Gastroesophageal sphincter (tissue), 4 donors: Measurements from ENCODE around the gene MOK. TPM values are rescaled to one million over a fixed set of nuclear protein-coding genes. Genes with fewer than 3 reads are reported as not detected.

Experiments used
- ATAC-seq: fragments of 150-250 bp; one replicate; pipeline ENCODE4 v1.9.1; 2016; ENCODE audit warnings: mild to moderate bottlenecking, moderate library complexity
- H3K27ac ChIP-seq, 4 donors: fragments of 200-600 bp; sonication (generic) in 3 of 4; 1 replicate in 3 of 4; 2 replicates in 1 of 4; pipeline ENCODE4 v1.5.1; 2016 to 2019
- H3K27me3 ChIP-seq: fragments of 200-600 bp; sonication (generic); one replicate; pipeline ENCODE4 v1.5.1; 2019
- H3K36me3 ChIP-seq, 2 donors: fragments of 200-600 bp; sonication (generic); one replicate each; pipeline ENCODE4 v1.5.1; 2019; ENCODE audit warnings: control low read depth in 1 of 2
- H3K4me1 ChIP-seq, 3 donors: fragments of 200-600 bp; sonication (generic); 1 replicate in 2 of 3; 2 replicates in 1 of 3; pipeline ENCODE4 v1.5.1; 2016 to 2019; ENCODE audit warnings: control low read depth in 2 of 3
- H3K4me3 ChIP-seq, 2 donors: fragments of 200-600 bp; sonication (generic); one replicate each; pipeline ENCODE4 v1.5.1; 2019; ENCODE audit warnings: mild to moderate bottlenecking in 1 of 2, moderate library complexity in 1 of 2
- H3K9me3 ChIP-seq, 3 donors: fragments of 200-600 bp; sonication (generic); one replicate each; pipeline ENCODE4 v1.5.1; 2017 to 2019; ENCODE audit warnings: control low read depth in 2 of 3
- CTCF ChIP-seq, 4 experiments: fragments of 200-600 bp in 2 of 4; fragments of 450-650 bp in 2 of 4; sonication (generic) in 1 of 4; IDR thresholded peaks; one replicate each; pipeline ENCODE4 v1.5.1; 2017 to 2019; ENCODE audit warnings: antibody characterized with exemption in 4 of 4, mild to moderate bottlenecking in 2 of 4, moderate library complexity in 2 of 4
- EP300 ChIP-seq: sonication (generic); formaldehyde crosslinking; IDR thresholded peaks from one replicate; pipeline ENCODE4 v1.6.1; 2017; ENCODE audit warnings: antibody characterized with exemption, mild to moderate bottlenecking
- POLR2A ChIP-seq, 2 donors: fragments of 450-650 bp; IDR thresholded peaks; one replicate each; pipeline ENCODE4 v1.6.1; 2017; ENCODE audit warnings: antibody characterized with exemption in 2 of 2, mild to moderate bottlenecking in 2 of 2, moderate library complexity in 1 of 2
- POLR2AphosphoS5 ChIP-seq: sonication (generic); formaldehyde crosslinking; IDR thresholded peaks from one replicate; pipeline ENCODE4 v1.6.1; 2017; ENCODE audit warnings: antibody characterized with exemption
- WGBS, 2 donors: methylation state at CpG; one replicate each; pipeline ENCODE4 v1.1.5; 2018; ENCODE audit warnings: low coverage in 1 of 2; 5-methylcytosine and 5-hydroxymethylcytosine counted together
- total RNA-seq, 4 donors: library from RNA; depleted of rRNA; stranded (reverse); fragments of >200 nt; gene quantifications; one replicate each; pipeline ENCODE4 v1.1.0, GENCODE V29; 2016

MOK gene
- total RNA-seq, 4 donors from 2014 or later, result 10.6 to 15.4 (median 10.7) TPM

- Histone ChIP-seq H3K9me3 (no peaks in the 10 kb centered on the region), H3K27ac (no peak overlapping the region), H3K4me1 (peaks cover 0 to 43% (median 4%) of the 10 kb centered on the region in 3 donors), H3K36me3 (peaks cover 0 to 51% of the 10 kb centered on the region in 2 donors), H3K4me3 (no peak overlapping the region), H3K27me3 (no peaks in the 10 kb centered on the region)
- 87 to 88% methylated on average over 4 of the region's 4 CpGs for WGBS, 2 donors
- no peak for ATAC-seq
- TF ChIP-seq CTCF (IDR thresholded peaks at IDR 0.05) (no peak), POLR2AphosphoS5 (no peak), POLR2A (IDR thresholded peaks at IDR 0.05) (no peak), EP300 (no peak)
These were observed 108.1 kb downstream of the MOK start for GRCh38 chr14:102196902-102197230.

- no peak for ATAC-seq
- TF ChIP-seq POLR2A (IDR thresholded peaks at IDR 0.05), result no peak
- no peak for TF ChIP-seq POLR2AphosphoS5
- no peak for TF ChIP-seq CTCF (IDR thresholded peaks at IDR 0.05)
- Histone ChIP-seq H3K27me3 (no peaks in the 10 kb centered on the region), H3K9me3 (no peaks in the 10 kb centered on the region), H3K27ac (no peak overlapping the region), H3K36me3 (peaks cover 0 to 45% of the 10 kb centered on the region in 2 donors), H3K4me1 (peaks cover 0 to 46% (median 4%) of the 10 kb centered on the region in 3 donors), H3K4me3 (no peak overlapping the region)
- WGBS, 2 donors, result 74 to 76% methylated on average over 6 of the region's 6 CpGs
These were observed 108.7 kb downstream of the MOK start for GRCh38 chr14:102196039-102196901.

- H3K27ac ChIP-seq, result no peak overlapping the region
- peaks cover 0 to 50% (median 4%) of the 10 kb centered on the region in 3 donors for H3K4me1 ChIP-seq
- H3K4me3 ChIP-seq, result no peak overlapping the region
- H3K9me3 ChIP-seq, result no peaks in the 10 kb centered on the region
- peaks cover 0 to 37% of the 10 kb centered on the region in 2 donors for H3K36me3 ChIP-seq
- TF ChIP-seq POLR2AphosphoS5 (no peak), POLR2A (IDR thresholded peaks at IDR 0.05) (no peak), EP300 (no peak), CTCF (IDR thresholded peaks at IDR 0.05) (no peak)
- H3K27me3 ChIP-seq, result no peaks in the 10 kb centered on the region
- 0 to 56% methylated on average over 1 of the region's 1 CpG for WGBS, 2 donors
- ATAC-seq, result no peak
These were observed 109.5 kb downstream of the MOK start for GRCh38 chr14:102195446-102195845.

- WGBS, 2 donors, result 63 to 67% methylated on average over 4 of the region's 4 CpGs
- no peak for ATAC-seq
- H3K4me1 ChIP-seq, result peaks cover 0 to 50% (median 4%) of the 10 kb centered on the region in 3 donors
- no peaks in the 10 kb centered on the region for H3K9me3 ChIP-seq
- no peaks in the 10 kb centered on the region for H3K27me3 ChIP-seq
- no peak for TF ChIP-seq POLR2A (IDR thresholded peaks at IDR 0.05)
- TF ChIP-seq EP300, result no peak
- TF ChIP-seq POLR2AphosphoS5, result no peak
- no peak for TF ChIP-seq CTCF (IDR thresholded peaks at IDR 0.05)
- H3K4me3 ChIP-seq, result no peak overlapping the region
- H3K36me3 ChIP-seq, result peaks cover 0 to 33% of the 10 kb centered on the region in 2 donors
- no peak overlapping the region for H3K27ac ChIP-seq
These were observed 110.1 kb downstream of the MOK start for GRCh38 chr14:102194856-102195255.
